NCI-H345 (cell line): ENCODE measurements around the gene CCDC92.

ENCODE experiments used
- DNase-seq: peaks from one replicate; lab custom pipeline; 2025; lab: John Stamatoyannopoulos, UW

Gene CCDC92

DNA sequence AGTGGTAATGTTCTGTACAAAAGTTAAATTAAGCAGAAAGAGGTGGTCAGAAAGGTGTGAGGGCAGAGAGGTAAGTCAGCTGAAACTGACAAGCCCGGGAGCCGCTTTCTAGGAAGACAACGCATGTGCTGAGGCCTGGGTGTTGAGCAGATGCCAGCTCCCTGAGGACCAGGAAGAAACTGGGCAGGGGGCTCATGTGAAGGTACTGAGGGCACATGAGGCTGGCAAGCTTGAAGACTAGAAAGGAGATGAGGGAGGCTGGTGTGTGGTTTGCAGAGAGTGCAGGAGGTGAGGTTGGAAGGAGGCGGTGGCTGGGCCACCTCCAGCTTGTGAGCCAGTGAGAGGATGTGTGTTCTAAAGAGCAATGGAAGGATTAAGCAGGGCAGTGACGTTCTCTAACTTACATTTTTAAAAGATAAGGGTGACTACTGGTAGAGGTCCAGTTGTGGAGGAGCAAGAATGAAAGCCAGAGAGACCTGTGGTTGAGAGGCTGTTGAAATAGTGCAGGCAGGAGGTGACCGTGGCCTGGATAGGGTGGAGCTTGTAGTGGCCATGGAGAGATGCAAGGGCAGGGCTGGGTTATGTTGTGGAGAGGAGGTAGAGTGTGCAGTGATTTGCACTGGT lies 29.5 kb upstream of the CCDC92 start:
- no peak for DNase-seq

- no peak for DNase-seq
Observed at GRCh38 chr12:124001343-124001742, 28.7 kb upstream of the CCDC92 start.

GRCh38 chr12:124000111-124000510 lies 27.5 kb upstream of the CCDC92 start:
- no peak for DNase-seq

DNA sequence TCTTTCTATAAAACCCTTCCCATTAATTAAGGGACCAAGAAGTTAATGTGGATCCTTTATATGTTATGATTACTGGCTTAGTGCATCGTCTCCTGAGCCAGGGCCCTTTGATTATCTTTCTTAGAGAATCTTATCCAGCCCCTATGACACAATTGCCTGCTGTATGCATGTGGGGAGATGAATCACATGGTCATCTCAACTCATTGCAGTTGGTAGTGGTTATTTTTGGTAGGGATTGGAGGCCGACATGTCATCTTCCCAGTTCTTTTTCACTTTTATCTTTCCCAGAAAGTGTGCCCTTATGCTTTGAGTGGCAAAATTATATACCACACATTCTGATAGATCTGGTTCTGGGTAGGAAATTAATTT lies 26.3 kb upstream of the CCDC92 start:
- no peak for DNase-seq

DNA sequence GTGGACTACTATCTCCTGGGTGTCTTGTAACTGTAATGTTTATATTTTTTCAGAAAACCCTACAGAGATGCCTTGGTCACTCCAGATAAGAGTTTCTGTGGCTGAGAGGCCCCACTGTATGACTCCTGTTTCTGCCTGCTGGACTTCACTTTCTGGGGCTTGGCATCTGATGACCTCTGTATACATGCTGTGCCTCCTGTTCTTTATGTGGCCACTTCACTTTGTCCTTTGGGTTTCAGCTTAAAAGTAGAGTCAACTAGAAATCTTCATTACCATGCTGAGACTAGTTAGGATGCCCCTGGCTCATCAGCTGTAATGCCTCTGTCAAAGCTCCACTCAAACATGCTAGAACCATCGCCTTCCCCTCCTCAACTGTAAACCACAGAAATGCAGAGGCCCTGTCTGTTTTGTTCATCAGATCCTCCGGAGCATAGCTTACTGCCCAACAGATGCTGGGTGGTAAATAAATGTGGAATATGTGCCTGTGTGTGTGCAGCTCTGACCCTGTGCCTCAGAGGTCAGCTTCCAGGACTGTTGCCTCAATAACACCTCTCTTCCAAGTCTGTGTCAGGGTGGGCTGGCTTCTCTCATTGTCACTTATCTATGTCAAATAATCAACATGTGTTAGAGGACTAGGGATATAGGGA lies 25.8 kb upstream of the CCDC92 start:
- DNase-seq, result no peak

DNA sequence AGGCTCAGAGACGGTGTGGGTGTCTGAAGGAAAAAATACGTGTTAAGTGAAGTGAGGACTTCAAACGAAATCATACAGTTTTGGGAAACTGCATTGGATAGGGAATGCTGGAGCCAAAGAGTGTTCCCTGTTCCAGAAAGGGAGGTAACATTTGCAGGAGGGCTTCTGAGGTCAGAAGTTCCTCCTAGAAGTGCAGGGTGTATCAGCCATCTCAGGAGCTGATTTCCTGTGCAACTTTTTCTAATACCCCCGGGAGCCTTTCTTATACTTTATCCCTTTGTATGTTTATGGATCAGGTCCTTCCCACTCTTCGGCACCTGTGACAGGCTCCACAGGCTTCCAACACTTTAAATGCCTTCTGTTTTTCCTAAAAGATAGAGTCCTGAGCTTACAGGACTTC lies 25.3 kb upstream of the CCDC92 start:
- DNase-seq, result no peak

- no peak for DNase-seq
Observed at GRCh38 chr12:123997033-123997822, 24.6 kb upstream of the CCDC92 start.

- no peak for DNase-seq
Observed at GRCh38 chr12:123996581-123996980, 23.9 kb upstream of the CCDC92 start.

- DNase-seq, result no peak
Observed at GRCh38 chr12:123995023-123995748, 22.6 kb upstream of the CCDC92 start.

GRCh38 chr12:123992118-123992825 lies 19.6 kb upstream of the CCDC92 start:
- no peak for DNase-seq

DNA sequence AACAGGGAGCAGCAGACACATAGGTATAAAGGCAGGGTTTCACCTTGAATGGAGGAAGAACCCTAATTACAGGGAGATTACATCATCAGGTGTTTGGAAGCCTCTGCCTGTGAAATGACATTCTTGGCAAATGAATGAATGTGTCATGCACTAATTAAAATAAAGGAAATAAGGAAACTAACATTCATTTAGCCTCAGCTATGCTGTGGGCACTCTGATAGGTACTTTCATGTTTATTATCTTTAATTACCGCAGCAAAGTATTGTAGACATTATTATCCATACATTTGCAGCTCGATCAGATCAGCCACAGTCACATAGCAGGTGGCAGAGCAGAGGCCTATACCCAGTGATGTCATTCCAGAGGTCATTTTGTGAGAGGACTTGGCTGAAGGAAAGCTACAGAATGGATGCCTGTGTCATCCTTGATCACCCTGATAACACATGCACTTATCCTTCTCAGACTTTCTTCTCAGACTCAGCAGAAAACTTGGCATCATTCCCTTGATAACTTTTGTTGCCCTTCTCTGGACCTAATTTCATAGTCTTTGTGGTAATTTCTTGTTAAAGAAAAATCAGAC lies 18.8 kb upstream of the CCDC92 start:
- DNase-seq, result peak; percentile 1

GRCh38 chr12:123990511-123990910 lies 17.9 kb upstream of the CCDC92 start:
- DNase-seq, result no peak

GRCh38 chr12:123989753-123990152 lies 17.1 kb upstream of the CCDC92 start:
- no peak for DNase-seq

GRCh38 chr12:123989168-123989567 lies 16.5 kb upstream of the CCDC92 start:
- no peak for DNase-seq

DNA sequence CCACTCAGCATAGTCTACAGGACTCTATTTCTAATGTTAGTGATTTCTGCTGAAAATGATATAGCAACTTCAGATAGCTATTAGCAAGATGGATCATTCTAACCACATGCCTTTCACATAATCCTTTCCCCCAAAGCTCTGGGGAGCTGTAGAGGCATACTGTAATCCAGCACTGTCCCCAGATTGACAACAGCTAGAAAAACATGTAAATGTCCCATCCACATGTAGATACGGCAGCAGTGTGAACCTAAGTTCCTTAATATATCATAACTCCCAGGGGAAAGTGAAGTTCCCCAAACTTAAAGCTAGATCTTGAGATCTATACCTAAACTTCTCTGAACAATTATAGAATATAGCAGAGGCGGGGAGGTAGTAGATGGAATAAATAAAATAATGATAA lies 14.4 kb upstream of the CCDC92 start:
- no peak for DNase-seq

DNA sequence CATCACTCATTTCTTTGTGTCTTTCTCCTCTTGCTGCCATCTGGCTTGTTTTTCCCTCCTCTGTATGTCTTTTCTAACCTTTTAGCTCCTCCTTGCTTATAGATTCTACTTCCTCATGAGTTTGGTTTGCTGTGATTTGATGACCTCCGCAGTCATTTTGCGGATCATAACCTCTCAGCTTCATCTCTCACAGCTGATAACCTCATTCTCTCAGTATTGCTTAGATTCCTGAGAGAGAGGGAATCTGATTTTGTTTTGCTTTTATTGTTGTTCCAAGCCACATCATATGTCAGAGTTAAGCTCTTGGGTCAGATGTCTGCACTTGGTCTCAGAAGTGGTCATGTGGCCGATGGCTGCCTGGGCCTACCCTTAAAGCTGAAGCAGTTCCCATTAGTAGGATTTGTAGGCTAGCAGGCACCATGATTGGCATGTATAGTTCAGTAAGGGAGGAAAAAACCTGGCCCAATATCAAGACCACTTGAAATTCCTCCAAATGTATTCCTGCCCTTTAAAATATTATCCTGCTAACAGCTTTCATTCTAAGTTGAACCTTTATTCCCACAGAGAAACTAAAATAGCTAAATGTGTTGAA lies 13.8 kb upstream of the CCDC92 start:
- no peak for DNase-seq

DNA sequence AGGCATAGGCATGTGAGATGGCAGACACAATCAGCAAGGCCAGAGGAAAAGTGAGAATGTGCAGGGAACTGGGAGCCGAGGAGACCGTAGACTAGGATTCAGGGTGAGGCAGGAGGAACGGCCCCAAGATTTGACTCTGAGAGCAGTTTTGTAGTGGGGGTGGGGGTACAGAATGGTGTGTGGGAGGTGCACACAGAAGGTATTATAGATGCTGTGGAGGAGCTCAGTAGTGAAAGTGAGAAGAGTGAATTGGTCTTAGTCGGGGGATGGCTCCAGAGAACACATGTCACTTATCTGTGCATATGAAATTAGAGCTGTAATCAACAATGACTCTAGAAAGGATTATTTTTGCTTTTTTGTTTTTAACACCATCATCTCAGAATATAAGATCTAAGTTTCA lies 12.3 kb upstream of the CCDC92 start:
- DNase-seq, result no peak

- DNase-seq, result peak; percentile 43
Observed at GRCh38 chr12:123983822-123984485, 11.3 kb upstream of the CCDC92 start.

DNA sequence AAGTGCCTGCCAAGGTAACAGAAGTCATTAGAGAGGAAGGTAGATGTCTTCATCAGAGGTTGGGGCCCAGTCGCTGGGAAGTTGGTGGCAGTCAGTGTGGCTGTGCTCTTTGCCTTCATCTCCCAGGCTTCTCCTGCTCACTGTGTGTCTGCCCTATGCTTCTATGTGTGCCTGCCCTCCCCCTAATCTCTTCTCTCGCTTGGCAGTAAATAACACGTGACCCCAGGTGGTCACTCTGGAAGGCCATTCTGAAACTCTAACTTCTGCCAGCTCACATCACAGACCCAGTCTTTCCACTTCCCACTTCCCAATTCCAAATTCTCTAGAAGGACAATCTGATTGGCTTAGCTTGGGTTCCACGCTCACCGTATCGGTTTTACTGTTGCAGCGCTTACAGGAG lies 9.6 kb upstream of the CCDC92 start:
- DNase-seq, result no peak

GRCh38 chr12:123979566-123979965 lies 6.9 kb upstream of the CCDC92 start:
- no peak for DNase-seq
